Measurements from ENCODE around the gene PTPRM. TPM values are rescaled to one million over a fixed set of nuclear protein-coding genes. Genes with fewer than 3 reads are reported as not detected.

Gene PTPRM
- polyA plus RNA-seq, 1 donor (not counting 4 experiments of a cell fraction or from before 2014, with no cell fraction given), result 54.5 TPM

- no peaks in the 10 kb centered on the region for H3K9me1 ChIP-seq (ENCODE audit: control insufficient read depth, extremely low read depth, insufficient read depth, low read length)
- DNase-seq (ENCODE audit: low read depth, low spot score) (no peak), FAIRE-seq (no peak)
- TF ChIP-seq EZH2 (IDR thresholded peaks at IDR 0.05; ENCODE audit: low read length), result no peak
- TF ChIP-seq, protein P1, sequence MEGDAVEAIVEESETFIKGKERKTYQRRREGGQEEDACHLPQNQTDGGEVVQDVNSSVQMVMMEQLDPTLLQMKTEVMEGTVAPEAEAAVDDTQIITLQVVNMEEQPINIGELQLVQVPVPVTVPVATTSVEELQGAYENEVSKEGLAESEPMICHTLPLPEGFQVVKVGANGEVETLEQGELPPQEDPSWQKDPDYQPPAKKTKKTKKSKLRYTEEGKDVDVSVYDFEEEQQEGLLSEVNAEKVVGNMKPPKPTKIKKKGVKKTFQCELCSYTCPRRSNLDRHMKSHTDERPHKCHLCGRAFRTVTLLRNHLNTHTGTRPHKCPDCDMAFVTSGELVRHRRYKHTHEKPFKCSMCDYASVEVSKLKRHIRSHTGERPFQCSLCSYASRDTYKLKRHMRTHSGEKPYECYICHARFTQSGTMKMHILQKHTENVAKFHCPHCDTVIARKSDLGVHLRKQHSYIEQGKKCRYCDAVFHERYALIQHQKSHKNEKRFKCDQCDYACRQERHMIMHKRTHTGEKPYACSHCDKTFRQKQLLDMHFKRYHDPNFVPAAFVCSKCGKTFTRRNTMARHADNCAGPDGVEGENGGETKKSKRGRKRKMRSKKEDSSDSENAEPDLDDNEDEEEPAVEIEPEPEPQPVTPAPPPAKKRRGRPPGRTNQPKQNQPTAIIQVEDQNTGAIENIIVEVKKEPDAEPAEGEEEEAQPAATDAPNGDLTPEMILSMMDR (optimal IDR thresholded peaks at IDR 0.05 in 1 of 3, IDR thresholded peaks at IDR 0.05 in 1 of 3, conservative IDR thresholded peaks at IDR 0.05 in 1 of 3; ENCODE audit: extremely low read depth in 1 of 3, insufficient read depth in 2 of 3, low read length in 3 of 3), result no peak
- H3K9me3 ChIP-seq (ENCODE audit: control insufficient read depth, low read depth, low read length), result no peaks in the 10 kb centered on the region
- no peak overlapping the region for H3K27ac ChIP-seq (ENCODE audit: control insufficient read depth, insufficient read depth, low read length)
- no peak overlapping the region for H3K4me2 ChIP-seq (ENCODE audit: control insufficient read depth, extremely low read depth, insufficient read depth, low read depth, low read length)
- H3K4me1 ChIP-seq (ENCODE audit: control insufficient read depth, extremely low read depth, insufficient read depth, low read length), result no peaks in the 10 kb centered on the region
- no peaks in the 10 kb centered on the region for H4K20me1 ChIP-seq (ENCODE audit: control insufficient read depth, extremely low read depth, insufficient read depth, low read length)
- H2AFZ ChIP-seq (ENCODE audit: control insufficient read depth, low read length), result no peak overlapping the region
- H3K4me3 ChIP-seq (ENCODE audit: control insufficient read depth in 2 of 3, extremely low read depth in 1 of 3, insufficient read depth in 2 of 3, low read depth in 1 of 3, low read length in 3 of 3), result no peak overlapping the region
- no peaks in the 10 kb centered on the region for H3K79me2 ChIP-seq (ENCODE audit: control insufficient read depth, insufficient read depth, low read length)
- H3K27me3 ChIP-seq (ENCODE audit: control insufficient read depth, extremely low read depth, insufficient read depth, low read length), result no peaks in the 10 kb centered on the region
- no peaks in the 10 kb centered on the region for H3K36me3 ChIP-seq (ENCODE audit: control insufficient read depth in 2 of 2, extremely low read depth in 1 of 2, insufficient read depth in 2 of 2, low read length in 2 of 2)
- dilution Hi-C loops (cut with MboI; ENCODE audit: extremely low pct_ligation_motif_present, low sequenced_read_pairs), result no loop called here
- H3K9ac ChIP-seq (ENCODE audit: control insufficient read depth, extremely low read depth, insufficient read depth, low read length), result no peak overlapping the region
Observed at GRCh38 chr18:8065284-8065683, 498.2 kb downstream of the PTPRM start.

DNA sequence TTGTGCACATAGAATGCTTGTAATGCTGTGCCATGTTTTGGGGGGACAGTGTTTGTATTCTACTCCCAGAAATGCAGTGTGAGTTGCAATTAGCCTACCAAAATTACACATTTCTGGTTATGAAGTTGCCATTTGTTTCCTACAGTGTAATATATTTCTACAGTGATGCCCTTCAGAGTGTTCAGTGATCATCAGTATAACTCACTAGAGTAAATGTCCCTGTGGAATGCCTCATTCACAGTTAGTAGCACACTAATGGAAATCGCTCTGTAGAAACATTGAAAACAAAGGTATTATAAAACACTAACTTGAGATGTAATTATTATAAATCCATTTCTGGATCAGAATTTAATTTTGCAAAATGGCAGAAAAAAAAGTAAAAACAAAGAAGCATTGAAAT is 498.7 kb downstream of the PTPRM start:
- no peaks in the 10 kb centered on the region for H3K36me3 ChIP-seq (ENCODE audit: control insufficient read depth in 2 of 2, extremely low read depth in 1 of 2, insufficient read depth in 2 of 2, low read length in 2 of 2)
- dilution Hi-C loops (cut with MboI; ENCODE audit: extremely low pct_ligation_motif_present, low sequenced_read_pairs), result no loop called here

More for the DNA sequence above, 498.7 kb downstream of the PTPRM start:
- no peak for FAIRE-seq
- DNase-seq (ENCODE audit: low read depth, low spot score), result no peak
- Histone ChIP-seq H3K27ac (ENCODE audit: control insufficient read depth, insufficient read depth, low read length) (no peak overlapping the region), H3K27me3 (ENCODE audit: control insufficient read depth, extremely low read depth, insufficient read depth, low read length) (no peaks in the 10 kb centered on the region), H3K4me3 (ENCODE audit: control insufficient read depth in 2 of 3, extremely low read depth in 1 of 3, insufficient read depth in 2 of 3, low read depth in 1 of 3, low read length in 3 of 3) (no peak overlapping the region), H4K20me1 (ENCODE audit: control insufficient read depth, extremely low read depth, insufficient read depth, low read length) (no peaks in the 10 kb centered on the region), H3K4me1 (ENCODE audit: control insufficient read depth, extremely low read depth, insufficient read depth, low read length) (no peaks in the 10 kb centered on the region), H2AFZ (ENCODE audit: control insufficient read depth, low read length) (no peak overlapping the region), H3K4me2 (ENCODE audit: control insufficient read depth, extremely low read depth, insufficient read depth, low read depth, low read length) (no peak overlapping the region), H3K79me2 (ENCODE audit: control insufficient read depth, insufficient read depth, low read length) (no peaks in the 10 kb centered on the region), H3K9me3 (ENCODE audit: control insufficient read depth, low read depth, low read length) (no peaks in the 10 kb centered on the region), H3K9ac (ENCODE audit: control insufficient read depth, extremely low read depth, insufficient read depth, low read length) (no peak overlapping the region), H3K9me1 (ENCODE audit: control insufficient read depth, extremely low read depth, insufficient read depth, low read length) (no peaks in the 10 kb centered on the region)
- TF ChIP-seq, protein P1 (optimal IDR thresholded peaks at IDR 0.05 in 1 of 3, IDR thresholded peaks at IDR 0.05 in 1 of 3, conservative IDR thresholded peaks at IDR 0.05 in 1 of 3; ENCODE audit: extremely low read depth in 1 of 3, insufficient read depth in 2 of 3, low read length in 3 of 3), result no peak
- no peak for TF ChIP-seq EZH2 (IDR thresholded peaks at IDR 0.05; ENCODE audit: low read length)
